ENCODE data around the gene MGAT5.

The MGAT5 gene

GRCh38 chr2:134299334-134299733, 45.5 kb downstream of the MGAT5 start:
- TF ChIP-seq NFIC (IDR thresholded peaks at IDR 0.05) (no peak), REST (IDR thresholded peaks at IDR 0.05; ENCODE audit: low read depth) (no peak), ZBTB7A (IDR thresholded peaks at IDR 0.05; ENCODE audit: low read depth) (no peak), CREB1 (IDR thresholded peaks at IDR 0.05; ENCODE audit: low read depth) (no peak)

GRCh38 chr2:134300585-134300984, 46.7 kb downstream of the MGAT5 start:
- no peak for TF ChIP-seq EP300 (IDR thresholded peaks at IDR 0.05; ENCODE audit: borderline replicate concordance)
- no peak for TF ChIP-seq TEAD4 (IDR thresholded peaks at IDR 0.05)
- TF ChIP-seq YY1 (IDR thresholded peaks at IDR 0.05; ENCODE audit: low read depth) = no peak
- no peak for TF ChIP-seq ZBTB7A (IDR thresholded peaks at IDR 0.05; ENCODE audit: low read depth)

GRCh38 chr2:134301099-134301927, 47.4 kb downstream of the MGAT5 start:
- TF ChIP-seq MAX (IDR thresholded peaks at IDR 0.05) = no peak
- no peak for TF ChIP-seq TAF1 (IDR thresholded peaks at IDR 0.05; ENCODE audit: low read depth)
- no peak for TF ChIP-seq NFIC (IDR thresholded peaks at IDR 0.05)
- TF ChIP-seq EP300 (IDR thresholded peaks at IDR 0.05; ENCODE audit: borderline replicate concordance) = no peak

GRCh38 chr2:134301928-134302260, 48.0 kb downstream of the MGAT5 start:
- TF ChIP-seq TAF1 (IDR thresholded peaks at IDR 0.05; ENCODE audit: low read depth) (no peak), EP300 (IDR thresholded peaks at IDR 0.05; ENCODE audit: borderline replicate concordance) (no peak), TCF12 (IDR thresholded peaks at IDR 0.05; ENCODE audit: low read depth) (no peak)

GRCh38 chr2:134304394-134305108, 50.7 kb downstream of the MGAT5 start:
- peak; percentile 80 for TF ChIP-seq NFIC (IDR thresholded peaks at IDR 0.05)
- no peak for TF ChIP-seq MAX (IDR thresholded peaks at IDR 0.05)
- TF ChIP-seq EP300 (IDR thresholded peaks at IDR 0.05; ENCODE audit: borderline replicate concordance) = peak; percentile 80
- TF ChIP-seq FOXM1 (IDR thresholded peaks at IDR 0.05; ENCODE audit: borderline replicate concordance, low read depth) = peak; percentile 50; the same call in 1 of the 2 replicates
- TF ChIP-seq CEBPB (IDR thresholded peaks at IDR 0.05) = no peak
- TF ChIP-seq TCF12 (IDR thresholded peaks at IDR 0.05; ENCODE audit: low read depth) = peak; percentile 82
- peak; percentile 74 for TF ChIP-seq TEAD4 (IDR thresholded peaks at IDR 0.05)

- TF ChIP-seq EGR1 (IDR thresholded peaks at IDR 0.05) (no peak), FOXM1 (IDR thresholded peaks at IDR 0.05; ENCODE audit: borderline replicate concordance, low read depth) (no peak), YY1 (IDR thresholded peaks at IDR 0.05; ENCODE audit: low read depth) (no peak), ZBTB7A (IDR thresholded peaks at IDR 0.05; ENCODE audit: low read depth) (no peak), NFIC (IDR thresholded peaks at IDR 0.05) (no peak), USF1 (IDR thresholded peaks at IDR 0.05) (no peak), CREB1 (IDR thresholded peaks at IDR 0.05; ENCODE audit: low read depth) (no peak), CEBPB (IDR thresholded peaks at IDR 0.05) (no peak), EP300 (IDR thresholded peaks at IDR 0.05; ENCODE audit: borderline replicate concordance) (no peak), TEAD4 (IDR thresholded peaks at IDR 0.05) (no peak), TCF12 (IDR thresholded peaks at IDR 0.05; ENCODE audit: low read depth) (no peak), TAF1 (IDR thresholded peaks at IDR 0.05; ENCODE audit: low read depth) (no peak), RAD21 (IDR thresholded peaks at IDR 0.05; ENCODE audit: low read depth) (no peak), REST (IDR thresholded peaks at IDR 0.05; ENCODE audit: low read depth) (no peak), MAX (IDR thresholded peaks at IDR 0.05) (no peak)
Measured at GRCh38 chr2:134305109-134305491, 51.2 kb downstream of the MGAT5 start.
